Stimulated activated CD8-positive, alpha-beta memory T cell treated with anti-CD3 and anti-CD28 coated beads, Interleukin-12 subunit alpha, Interleukin-12 subunit beta, amount 100 ng/mL, for 24 hours (primary cell): Measurements from ENCODE around the gene MEGF8.
"Not testable (repeated sequence)": the region's sequence is repeated elsewhere in the genome, so short reads cannot be mapped to it uniquely, and the experiment has no call there.

Experiments used
- DNase-seq: peaks from one replicate; pipeline ENCODE4 v3.0.0-alpha.2; 2020; ENCODE audit errors: extremely low read depth

The MEGF8 gene

GRCh38 chr19:42309686-42310085 is 15.7 kb upstream of the MEGF8 start:
- no peak for DNase-seq

GRCh38 chr19:42311657-42312056 is 13.8 kb upstream of the MEGF8 start:
- no peak for DNase-seq

GRCh38 chr19:42312370-42312769 is 13.1 kb upstream of the MEGF8 start:
- no peak for DNase-seq

DNA sequence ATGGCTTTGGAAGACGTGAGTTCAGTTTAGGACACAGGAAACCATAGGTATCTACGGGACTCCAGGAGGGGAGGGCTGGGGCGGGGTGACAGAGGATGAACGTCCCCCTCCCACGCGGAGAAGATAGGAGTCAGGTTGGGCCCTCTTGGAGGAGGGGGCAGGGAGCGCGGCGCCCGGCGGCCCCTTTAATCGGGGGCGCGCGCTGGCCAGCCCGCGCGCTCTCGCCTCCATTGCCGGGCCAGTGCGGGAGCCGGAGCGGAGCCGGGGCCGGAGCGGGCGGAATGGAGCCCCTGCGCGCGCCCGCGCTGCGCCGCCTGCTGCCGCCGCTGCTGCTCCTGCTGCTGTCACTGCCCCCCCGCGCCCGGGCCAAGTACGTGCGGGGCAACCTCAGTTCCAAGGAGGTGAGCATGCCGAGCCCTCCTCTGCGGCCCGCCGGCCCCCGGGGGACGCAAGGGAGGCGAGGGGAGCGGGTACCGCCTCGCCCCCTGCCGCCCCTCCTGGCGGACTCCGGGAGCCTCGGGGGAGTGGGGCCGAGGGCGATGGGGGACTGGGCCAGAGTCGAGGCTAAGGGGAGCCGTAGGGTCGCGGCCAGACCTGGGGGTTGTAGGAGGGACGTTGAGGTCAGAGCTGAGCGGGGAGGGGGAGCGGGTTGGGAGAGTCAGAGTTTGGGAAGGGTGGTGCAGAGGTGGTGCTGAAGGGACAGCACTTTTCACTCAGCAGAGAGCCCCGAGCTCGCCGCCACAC is 12.2 kb upstream of the MEGF8 start, which contains the start of gene TMEM145:
TSS of gene TMEM145 (plus strand) at position 214 of the 744 bp plus-strand sequence. CDS start at position 282, 68 bp downstream.
- no peak for DNase-seq

GRCh38 chr19:42313840-42314755 is 11.3 kb upstream of the MEGF8 start:
- DNase-seq: no peak

GRCh38 chr19:42315024-42315423 is 10.4 kb upstream of the MEGF8 start:
- DNase-seq: no peak

GRCh38 chr19:42316223-42317211 is 8.9 kb upstream of the MEGF8 start:
- DNase-seq: no peak

DNA sequence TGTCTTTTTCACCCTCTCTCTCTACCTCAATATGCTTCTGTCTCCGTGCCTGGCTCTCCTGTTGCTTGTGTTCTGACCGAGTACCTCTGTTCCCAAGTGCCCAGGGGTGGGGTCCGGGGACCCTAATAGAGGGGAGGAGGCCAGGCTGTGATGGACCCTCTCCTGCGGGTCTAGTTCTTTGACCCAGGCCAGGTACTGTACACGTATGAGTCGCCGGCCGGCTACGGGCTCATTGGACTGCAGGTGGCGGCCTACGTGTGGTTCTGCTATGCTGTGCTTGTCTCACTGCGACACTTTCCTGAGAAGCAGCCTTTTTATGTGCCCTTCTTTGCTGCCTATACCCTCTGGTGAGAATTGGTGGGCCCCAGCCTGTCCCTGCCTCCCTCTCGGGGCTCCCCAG is 7.9 kb upstream of the MEGF8 start:
- no peak for DNase-seq

- DNase-seq: no peak
Observed at GRCh38 chr19:42322305-42322704, 3.1 kb upstream of the MEGF8 start.

- no peak for DNase-seq
Observed at GRCh38 chr19:42323473-42323851, 2.0 kb upstream of the MEGF8 start.

GRCh38 chr19:42323852-42324654 is 1.4 kb upstream of the MEGF8 start:
- DNase-seq: no peak

GRCh38 chr19:42324655-42325307 is 654 bp upstream of the MEGF8 start:
- no peak for DNase-seq

- no peak for DNase-seq
Observed at GRCh38 chr19:42325896-42326771, 699 bp downstream of the MEGF8 start.

DNA sequence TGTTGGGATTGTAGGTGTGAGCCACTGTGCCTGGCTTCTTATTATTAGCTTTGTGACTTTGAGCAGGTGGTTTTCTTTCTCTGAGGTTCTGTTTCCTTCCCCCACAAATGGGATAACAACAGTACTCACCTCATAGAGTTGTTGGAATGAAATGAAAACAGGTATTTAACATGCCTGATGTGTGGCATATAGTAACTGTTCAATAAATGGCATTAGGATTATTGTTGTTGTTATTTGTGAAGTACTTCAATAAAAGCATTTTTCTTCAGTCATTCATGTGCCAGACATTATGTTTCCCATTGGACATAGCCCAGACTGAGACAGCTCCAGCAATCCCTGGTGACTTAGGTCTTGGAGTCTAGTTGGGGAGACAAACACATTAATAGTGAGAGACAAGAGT is 1.5 kb downstream of the MEGF8 start:
- DNase-seq: no peak

DNA sequence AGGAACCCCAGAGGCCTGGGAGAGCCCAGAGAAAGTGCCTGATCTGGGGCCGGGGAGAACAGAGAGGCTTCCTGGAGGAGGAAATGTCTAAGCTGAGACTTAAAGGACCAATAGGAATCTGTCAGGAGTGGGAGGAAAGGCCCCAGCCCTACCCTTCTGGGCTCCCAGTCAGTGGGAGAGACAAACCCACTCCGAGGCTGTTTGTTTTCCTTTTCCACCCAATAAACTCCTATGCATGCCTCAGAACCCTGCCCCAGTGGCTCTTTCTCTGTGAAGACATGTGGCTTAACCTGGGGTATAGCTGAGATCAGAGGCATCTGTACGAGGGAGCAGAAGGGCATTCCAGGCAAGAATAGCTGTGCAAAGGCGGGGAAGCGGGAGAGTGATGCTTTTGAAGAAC is 1.9 kb downstream of the MEGF8 start:
- DNase-seq: no peak

DNA sequence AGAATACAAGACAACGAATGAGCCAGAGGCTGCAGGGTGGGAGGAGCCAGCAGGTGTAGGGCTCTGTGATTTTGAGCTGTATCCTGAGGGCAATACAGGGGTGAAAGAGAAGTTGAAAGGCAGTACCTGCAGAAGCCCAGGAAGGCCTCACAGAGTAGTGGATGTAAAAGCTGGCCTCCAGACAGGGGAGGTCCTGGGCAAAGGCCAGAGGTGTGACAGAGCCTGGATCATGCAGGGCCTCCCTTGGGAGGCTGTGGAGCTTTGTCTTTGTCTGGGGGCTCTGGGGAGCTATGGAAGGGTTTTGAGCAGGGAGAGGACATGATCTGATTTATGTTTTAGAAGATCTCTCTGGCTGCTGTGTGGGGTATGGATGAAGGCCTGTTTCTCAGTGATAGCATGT is 2.7 kb downstream of the MEGF8 start:
- DNase-seq: no peak

DNA sequence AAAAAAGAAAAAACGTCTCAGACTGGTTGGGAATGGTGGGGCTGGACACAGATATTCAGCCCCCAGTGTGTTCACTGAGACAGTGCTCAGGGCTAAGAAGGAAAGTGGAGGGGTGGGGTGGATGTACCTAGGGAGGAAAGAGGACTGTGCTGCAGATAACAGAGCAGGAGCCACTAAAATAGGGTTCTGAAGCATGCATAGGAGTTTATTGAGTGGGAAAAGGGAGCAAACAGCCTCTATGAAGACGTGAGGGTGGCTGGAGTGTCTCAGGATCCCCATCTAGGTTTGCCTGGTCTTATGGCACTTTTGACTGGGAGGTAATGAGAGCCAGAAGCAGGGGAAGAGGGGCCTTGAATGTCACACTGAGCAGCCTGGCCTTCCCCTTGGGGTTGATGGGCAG is 3.4 kb downstream of the MEGF8 start:
- DNase-seq: no peak

- no peak for DNase-seq
Observed at GRCh38 chr19:42330241-42330711, 4.8 kb downstream of the MEGF8 start.

- DNase-seq: not testable (repeated sequence)
Observed at GRCh38 chr19:42331333-42331732, 5.9 kb downstream of the MEGF8 start.
